CD4-positive, alpha-beta T cell treated with Interleukin-10 for 1 hour (primary cell): ENCODE results near the gene FIG4.
"Not testable (repeated sequence)": the region's sequence is repeated elsewhere in the genome, so short reads cannot be mapped to it uniquely, and the experiment has no call there.

Experiments
- DNase-seq: peaks from one replicate; pipeline ENCODE4 v3.0.0-alpha.2; 2020

Gene FIG4

DNA sequence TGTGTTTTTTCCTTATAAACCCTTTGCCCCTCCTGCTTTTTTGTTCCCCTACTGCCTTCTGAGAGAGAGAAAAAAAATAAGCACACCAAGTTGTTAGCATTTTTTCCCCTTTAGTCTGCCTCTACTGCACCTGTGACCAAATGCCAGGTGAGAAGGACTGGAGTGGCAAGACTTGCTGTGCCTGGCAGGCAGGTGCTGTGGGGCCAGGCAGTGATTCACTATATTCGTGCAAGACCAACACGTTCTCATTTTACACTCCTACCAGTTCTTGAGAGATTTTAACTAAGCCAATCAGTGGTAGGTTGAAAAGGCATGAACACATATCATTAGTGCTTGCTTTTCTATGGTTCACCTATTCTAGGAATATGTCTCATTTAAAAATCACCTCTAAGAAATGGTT lies 109.7 kb downstream of the FIG4 start:
- no peak for DNase-seq

DNA sequence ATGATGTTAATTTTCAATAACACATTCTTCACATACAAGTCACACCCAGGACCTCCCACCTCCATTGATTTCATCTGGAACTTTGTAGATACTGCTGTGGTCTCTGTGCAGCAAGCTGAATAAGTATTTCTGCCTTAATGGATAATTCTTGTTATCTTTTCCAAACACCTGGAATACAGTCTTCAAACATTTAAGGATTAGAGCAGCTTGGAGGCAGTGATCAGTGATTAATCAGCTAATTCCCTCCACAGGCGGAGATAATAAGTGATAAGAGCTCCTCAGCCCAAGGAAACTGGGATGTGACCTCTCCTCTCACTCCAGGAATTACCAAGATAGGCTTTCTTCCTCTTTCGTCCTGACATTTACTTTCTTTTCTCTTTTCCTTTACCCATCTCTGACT lies 110.7 kb downstream of the FIG4 start:
- no peak for DNase-seq

DNA sequence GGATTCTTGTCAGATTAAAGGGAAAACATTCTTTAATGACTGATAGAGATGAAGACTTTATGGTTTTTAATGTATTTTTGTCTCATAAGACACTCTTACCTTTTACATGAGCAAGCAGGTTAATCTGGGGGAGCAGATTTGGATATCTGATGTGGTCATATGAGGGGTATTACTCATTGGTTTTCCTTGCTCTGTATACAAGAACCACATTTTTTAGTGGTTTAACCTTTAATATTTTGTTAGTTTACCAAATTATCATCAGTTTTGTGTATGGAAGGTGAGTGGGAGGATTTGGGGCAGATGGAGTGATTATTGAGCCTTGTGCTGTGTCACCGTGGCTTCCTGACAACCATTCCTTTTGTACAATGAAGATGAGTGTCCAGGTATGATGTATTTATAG lies 112.9 kb downstream of the FIG4 start:
- no peak for DNase-seq

DNA sequence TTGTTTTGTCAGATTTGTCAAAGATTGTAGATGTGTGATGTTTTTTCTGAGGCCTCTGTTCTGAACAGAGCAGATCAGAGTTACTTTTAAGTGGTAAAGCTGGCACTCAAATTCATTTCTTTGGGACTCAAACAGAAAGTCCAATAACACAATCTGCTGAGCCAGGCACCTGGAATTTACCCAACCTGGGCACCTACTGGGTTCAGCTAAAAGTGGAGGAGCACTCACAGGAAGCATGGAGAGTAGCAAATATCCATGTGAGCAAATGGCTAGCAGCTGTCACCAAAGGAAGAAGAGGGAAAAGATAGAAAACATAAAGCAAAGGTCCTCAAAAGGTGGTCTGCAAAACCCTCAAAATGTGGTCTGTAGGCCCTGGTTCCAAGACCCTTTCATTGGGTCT lies 116.8 kb downstream of the FIG4 start:
- DNase-seq, result no peak

DNA sequence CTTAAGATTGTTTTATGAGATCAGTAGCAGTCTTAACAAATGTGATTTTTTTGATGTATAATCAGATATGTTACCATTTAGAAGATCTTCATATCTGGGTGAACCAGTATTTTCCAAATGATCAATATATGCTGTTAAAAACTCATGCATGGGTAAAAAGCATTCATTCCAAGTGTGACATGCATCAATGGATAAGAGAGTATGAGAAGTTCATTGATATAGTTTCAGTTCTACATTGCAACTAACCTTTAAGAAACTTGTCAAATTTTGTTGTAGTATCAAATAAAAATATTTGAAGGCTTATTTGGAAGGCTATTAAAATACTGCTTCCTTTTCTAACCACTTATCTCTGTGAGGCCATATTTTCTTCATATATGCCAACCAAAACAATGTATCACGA lies 117.7 kb downstream of the FIG4 start:
- no peak for DNase-seq

DNA sequence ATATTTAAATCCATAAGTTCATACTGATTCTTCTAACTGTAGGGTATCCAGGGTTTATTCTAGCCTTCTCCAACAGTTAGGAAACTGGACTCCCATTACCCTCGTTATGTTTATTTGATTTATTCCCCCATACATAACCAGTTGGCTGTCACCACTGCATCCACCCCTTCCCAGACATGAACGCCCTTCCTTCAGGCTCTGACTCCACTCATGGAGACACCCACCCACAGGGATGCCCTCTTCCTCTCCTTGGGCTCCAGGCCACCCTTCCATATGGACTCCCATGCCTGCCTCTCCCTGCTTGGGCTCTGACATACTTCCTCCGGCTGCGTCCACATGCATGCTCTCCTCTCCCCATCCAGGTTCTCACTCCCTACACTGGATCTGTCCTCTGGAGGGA lies 124.0 kb downstream of the FIG4 start:
- no peak for DNase-seq

DNA sequence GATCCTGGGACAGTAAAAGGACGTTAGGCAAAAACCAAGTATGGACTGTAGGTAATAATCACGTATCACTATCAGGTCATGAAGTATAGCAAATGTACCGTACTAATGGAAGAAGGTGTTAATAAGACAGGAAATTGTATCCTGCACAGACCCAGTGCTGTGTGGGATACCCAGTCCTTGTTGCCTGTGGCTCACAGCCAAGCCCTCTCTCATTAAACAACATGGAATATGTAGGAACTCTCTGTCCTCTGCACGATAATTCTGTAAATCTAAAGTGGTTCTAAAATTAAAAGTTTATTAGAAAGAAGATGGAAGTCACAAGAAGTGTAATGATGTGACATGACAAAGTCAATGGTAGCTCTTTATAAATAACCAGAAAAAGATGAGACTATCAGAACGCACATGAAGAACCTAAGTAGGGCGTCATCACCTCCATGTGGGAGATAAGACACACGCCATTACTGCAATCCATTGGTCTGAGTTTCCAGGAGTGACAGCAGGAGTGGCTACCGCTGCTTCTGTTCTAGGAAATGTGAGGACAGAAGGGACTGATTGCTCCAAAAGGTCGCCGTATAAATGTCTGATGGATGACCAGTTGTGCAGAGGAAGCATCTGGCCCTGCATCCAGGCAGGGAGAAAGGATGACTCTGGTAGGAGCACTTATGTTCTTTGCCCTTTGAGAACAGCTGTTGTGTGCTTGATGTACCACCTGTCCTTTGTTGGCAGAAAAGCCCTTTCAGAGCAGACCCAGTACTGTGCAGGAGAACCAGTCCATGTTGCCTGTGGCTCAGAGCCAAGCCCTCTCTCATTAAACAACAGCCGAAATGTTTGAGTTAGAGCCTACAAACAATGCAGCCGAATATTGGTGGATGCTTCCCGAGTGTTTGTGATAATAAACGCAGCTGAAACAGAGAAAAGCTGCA lies 125.6 kb downstream of the FIG4 start:
- DNase-seq, result no peak

DNA sequence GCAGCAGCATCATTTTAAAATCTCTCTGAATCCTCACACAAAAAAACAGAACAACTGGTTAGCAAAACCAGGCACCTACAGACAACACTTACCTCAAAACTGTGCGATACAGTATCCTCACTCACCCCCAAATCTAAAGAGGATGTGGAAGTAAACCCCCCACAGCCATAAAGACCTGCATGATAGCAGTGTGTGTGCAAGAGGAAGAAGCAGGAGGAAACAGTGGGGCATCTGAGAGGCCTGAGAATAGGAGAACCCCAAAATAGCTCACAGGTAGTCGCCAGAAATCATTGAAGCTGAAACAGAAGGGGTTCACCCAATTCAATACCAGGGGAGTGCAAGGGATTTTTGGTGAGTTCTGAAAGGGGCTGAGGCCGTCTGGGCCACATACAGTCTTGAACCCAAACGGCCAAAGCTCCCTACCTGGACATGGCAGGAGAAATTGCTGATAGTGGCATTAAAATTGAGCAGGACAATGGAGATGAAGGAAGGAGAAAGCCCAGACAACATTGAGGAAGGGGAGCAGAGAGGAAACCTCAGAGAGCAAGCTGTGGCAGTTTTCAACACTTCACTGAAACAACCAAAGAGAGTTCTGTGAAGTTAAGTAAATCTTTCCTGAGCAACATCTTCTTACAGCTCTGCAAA lies 129.7 kb downstream of the FIG4 start:
- DNase-seq, result no peak

DNA sequence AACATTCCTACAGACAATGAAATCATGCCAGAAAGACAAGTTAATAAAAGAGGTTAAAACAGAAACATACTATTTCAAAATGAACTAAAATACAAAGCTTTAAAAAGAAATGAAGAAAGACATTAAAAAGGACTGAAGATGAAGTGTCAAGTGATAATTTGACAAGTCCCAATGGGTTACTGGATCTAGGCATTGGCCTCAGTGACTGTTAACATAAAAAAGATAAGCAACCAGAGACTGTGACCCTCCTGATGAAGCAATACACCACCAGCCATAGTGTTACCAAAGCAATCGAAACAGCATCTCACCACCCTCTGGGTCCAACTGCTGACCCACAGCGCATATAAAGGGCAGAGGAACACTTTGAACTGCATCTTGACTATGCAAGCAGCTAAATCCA lies 130.3 kb downstream of the FIG4 start:
- DNase-seq, result no peak

DNA sequence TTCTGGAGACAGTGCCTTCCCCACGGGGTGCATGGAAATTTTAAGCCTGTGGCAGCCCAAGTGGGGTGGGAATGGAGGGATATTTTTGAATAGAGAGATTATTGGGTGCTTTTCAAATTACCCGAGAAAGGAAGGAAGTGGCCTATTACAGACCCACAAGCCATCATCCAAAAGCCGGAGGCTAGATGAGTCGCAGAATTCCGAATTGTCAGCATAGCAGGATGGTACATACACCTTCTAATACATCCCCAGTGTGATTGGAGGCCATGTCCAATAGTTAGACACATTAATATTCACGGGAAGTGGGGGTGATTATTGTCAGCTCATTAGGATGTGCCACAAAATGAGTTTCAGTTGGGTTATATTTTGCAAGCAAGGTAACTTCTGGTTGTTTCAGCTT lies 133.0 kb downstream of the FIG4 start:
- DNase-seq, result no peak

DNA sequence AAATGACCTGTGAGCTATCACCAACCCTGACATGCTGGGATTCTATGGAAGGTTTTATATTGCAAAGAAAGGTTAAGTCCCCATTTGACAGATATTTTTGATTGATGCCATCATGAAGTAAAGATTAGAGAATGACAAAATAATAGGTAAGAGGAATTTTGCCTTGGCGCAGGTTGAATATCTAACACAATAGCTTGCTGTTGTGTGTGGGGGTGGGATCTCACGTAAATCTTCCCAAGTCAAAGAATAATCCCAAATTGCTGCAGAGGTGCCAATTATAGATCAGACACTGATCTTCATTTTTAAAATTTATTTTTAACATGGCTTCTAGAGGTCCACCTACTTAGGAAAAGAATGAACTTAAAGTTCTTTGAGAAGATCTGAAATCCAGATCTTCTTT lies 135.5 kb downstream of the FIG4 start:
- no peak for DNase-seq

DNA sequence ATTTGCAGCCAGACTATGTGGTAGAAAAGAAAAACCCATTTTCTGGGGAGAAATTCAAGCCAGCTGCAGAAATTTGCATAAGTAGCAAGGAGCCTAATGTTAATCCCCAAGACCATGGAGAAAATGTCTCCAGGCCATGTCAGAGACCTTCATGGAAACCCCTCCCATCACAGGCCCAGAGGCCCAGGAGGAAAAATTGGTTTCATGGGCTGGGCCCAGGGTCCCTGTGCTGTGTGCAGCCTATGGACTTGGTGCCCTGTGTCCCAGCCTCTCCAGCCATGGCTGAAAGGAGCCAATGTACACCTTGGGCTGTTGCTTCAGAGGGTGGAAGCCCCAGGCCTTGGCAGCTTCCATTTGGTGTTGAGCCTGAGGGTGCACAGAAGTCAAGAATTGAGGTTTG lies 140.3 kb downstream of the FIG4 start:
- DNase-seq, result not testable (repeated sequence)

DNA sequence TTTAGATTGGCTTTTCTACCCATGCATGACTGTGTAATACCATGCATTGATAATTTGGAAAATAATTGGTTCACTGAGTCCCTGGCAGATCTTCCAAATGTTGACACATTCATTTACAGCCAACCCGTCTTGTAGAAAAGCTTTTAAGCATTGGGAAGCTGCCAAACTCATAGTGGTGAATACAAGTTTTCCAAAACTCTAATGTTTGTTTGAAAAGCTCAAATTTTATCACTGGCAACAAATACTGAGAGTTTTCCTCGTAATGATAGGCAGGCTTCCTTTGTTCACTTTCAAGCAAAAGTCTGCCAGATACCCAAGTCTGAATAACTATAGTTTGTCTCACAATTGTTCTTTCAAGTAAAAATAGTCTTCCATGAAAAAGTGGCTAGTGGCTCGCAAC lies 143.0 kb downstream of the FIG4 start:
- no peak for DNase-seq

DNA sequence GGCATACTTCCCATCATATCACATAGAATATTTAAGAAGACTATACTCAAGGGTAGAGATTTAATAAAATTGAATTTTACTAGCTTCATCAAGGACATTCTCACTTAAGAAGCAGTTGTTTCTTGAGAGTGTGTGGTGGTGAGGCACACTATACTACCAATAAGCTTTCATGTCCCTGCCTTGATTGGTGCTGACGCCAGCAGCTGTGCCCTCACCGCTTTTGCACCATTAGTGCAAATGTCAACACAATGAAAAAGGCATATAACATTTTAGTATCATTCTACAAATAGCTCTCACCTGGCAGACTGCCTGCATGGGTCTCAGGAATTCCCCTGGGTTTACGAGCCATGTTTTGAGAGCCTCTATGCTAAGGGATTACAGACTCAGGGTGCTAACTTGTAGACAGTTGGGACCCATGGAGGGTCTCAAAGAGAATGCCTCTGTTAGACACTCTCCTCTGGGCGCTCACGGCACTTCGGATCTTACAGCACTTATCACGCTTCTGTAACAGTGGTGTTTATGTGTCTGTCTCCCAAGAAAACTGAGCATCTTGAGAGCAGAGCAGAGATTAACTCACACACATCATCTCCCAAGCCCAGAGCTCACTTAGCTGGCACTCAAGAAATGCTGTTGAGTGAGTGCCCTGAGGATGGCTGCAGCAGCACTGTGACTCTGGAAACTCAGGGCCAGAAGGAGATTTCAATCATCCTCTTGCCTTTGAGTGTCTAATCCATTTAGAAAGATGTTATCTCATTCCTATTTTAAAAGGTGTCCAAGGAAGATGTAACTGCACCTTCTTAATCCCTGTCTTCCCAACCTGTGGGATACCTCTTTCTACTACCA lies 143.7 kb downstream of the FIG4 start:
- DNase-seq, result no peak

DNA sequence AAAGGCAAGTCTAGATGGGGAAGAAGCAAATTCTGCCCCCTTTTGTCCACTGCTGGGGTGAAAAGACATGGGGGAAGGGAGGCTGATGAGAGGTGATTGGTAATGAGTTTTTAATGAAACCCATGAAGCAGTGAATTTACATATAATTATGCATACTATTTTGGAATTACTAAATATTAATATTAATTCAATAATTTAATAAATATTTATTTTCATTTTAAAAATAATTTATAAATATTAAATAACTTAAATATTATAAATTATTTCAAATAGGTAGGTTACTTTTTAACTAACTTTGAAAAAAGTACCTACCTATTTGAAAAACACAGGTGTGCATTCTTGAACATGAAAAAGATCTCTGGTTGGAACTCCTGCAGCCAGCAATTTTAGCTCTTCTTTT lies 148.9 kb downstream of the FIG4 start:
- DNase-seq, result no peak

DNA sequence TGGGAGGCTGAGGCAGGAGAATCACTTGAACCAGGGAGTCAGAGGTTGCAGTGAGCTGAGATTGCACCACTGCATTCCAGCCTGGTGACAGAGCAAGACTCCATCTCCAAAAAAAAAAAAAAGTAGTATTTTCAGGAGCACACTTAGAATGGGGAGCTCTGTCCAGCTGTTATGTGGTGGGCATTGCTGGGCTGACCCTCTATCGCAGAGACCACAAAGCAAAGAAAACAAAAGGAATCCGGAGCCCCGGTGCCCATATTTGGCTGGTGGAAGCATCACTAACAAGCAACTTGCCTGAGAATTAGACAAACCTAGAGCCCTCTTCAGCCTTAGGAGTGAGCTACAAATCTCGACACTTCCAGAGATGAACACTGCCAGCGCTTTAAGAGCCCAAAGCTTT lies 149.7 kb downstream of the FIG4 start:
- DNase-seq, result no peak

DNA sequence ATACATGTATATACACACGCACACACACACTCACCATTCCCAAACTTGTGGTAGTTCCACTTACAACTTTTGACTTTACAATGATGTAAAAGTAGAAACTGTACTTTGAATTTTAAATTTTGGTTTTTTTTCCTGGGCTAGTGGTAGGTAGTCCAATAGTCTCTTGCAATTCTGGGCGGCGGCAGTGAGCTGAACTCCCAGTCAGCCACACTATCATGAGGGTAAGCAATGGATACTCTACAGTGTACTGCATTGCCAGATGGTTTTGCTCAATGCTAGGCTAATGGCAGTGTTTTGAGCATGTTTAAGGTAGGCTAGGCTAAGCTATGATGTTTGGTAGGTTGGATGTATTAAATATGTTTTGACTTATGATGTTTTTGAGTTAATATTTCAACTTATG lies 150.8 kb downstream of the FIG4 start:
- no peak for DNase-seq

DNA sequence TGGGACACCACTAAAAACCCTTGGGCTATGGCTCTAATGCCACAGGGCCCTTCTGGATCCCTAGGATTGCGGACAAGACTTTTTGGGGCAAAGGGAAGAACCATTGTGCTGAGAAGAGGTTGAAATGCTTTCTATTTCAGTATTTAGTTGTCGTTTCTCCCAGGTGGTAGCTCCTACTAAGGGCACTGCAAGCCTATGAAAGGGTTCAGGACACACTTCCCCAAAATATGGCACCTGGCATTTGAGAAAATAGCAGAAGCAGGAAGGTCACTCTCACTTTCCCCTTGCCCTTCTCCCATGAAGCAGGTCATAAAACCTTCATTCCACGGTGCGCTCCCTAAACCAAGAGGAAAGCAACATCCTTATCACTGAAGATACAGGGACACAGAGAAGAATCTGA lies 161.6 kb downstream of the FIG4 start:
- no peak for DNase-seq

DNA sequence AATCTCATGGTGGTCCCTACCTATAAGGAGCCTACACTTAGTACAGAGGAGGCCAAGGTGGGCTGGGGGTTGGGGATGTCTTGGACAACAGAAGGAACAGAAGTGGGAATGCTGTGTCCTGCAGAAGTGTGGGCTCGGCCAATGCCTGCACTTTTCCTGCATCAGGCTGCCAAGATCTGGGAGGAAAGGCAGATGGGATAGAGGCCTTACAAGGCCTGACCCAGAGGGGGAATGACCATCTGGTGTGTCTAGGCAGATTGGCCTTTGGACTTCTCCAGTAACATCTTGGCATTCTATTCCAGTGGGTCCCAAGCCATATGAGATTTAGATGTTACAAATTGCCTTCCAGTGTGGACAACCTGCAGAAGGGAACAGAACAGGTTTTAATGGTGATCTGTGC lies 162.3 kb downstream of the FIG4 start:
- DNase-seq, result no peak

DNA sequence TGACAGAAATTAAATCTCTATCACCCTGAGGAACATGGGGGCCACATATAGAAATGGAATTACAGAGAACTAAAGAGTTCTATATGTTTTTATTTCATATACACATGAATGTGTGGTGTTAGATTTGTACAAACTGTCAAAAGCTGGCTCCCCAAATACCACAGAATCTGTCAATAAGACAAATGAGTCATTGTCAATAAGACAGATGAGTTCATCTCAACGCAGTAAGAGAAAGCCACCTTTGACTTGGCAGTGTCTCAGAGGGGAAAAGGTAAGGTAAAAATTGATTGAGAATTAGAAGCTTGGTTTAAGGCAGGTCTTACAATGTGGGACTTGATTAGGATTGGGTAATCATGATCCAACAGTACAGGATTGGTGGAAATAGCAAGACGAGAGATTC lies 162.9 kb downstream of the FIG4 start:
- DNase-seq, result no peak

DNA sequence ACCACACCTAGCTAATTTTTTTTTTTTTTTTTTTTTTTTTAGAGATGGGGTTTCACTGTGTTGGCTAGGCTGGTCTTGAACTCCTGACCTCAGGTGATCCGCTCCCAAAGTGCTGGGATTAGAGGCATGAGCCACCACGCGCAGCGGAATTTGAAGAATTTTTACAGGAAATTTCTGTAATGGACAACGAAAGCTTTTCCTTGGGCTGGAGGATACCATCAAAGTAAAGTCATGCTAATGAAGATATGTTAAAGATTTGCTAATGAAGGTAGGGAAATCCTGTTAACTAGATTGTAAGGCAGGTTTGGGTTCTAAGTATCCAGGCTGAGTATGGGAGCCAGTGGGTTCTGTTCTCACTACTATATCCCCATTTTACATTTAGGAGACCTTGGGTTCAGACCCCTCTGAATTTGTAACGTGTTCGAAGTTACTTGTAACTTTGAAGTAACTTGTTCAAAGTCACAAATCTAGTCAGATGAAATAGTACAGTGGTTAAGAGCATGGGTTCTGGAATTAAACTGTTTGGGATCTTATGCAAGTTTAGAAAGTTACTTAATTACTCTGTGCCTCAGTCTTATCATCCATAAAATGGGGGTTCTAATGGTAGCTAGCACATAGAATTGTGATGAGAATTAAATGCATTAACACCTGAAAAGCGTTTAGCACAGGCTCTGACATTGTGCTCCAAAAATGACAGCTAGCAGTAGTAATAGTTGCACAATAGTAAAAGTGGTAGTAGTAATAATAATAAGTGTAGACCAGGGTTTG lies 163.6 kb downstream of the FIG4 start:
- DNase-seq, result no peak

DNA sequence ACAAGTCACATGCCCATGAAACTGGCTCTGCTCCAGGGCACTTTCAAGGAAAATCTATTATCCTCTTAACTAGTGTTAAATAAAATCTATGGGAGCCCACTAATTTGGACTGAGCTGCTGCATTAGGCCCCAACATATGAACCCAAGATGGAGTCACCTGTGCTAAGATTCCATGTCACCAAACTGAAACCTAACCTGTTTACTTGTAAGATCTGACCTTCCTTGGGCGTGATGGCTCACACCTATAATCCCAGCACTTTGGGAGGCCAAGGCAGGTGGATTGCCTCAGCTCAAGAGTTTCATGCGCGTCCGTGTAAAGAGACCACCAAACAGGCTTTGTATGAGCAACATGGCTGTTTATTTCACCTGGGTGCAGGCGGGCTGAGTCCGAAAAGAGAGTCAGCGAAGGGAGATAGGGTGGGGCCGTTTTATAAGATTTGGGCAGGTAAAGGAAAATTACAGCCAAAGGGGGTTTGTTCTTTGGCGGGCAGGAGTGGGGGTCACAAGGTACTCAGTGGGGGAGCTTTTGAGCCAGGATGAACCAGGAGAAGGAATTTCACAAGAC lies 164.5 kb downstream of the FIG4 start:
- not testable (repeated sequence) for DNase-seq

DNA sequence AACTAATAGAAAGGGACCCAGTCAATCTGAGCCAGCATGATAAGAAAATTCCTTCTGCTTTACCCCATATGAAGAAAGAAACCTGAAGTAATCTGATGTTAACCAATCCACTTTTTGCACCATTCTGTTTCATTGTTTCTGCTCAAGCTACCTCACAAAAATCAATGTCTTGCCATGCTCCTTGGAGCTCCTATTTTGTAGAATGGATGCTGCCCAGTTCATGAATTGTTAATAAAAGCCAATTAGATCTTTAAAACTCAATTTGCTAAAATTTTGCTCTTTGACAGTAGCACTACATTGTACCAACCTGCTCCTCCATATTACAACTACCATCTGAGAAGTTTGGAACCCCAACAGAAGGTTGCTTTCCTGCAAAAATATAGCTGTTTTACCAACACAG lies 170.8 kb downstream of the FIG4 start:
- DNase-seq, result no peak
